SK-N-MC (cell line): ENCODE measurements around the gene C11orf52.

ENCODE experiments used
- EZH2 ChIP-seq: fragments of 200-600 bp; sonication (generic); IDR thresholded peaks from one replicate; pipeline ENCODE4 v1.6.1; 2017; ENCODE audit warnings: antibody characterized with exemption
- FOXP2 ChIP-seq: optimal IDR thresholded peaks from 2 replicates; pipeline ENCODE3; 2011; ENCODE audit warnings: mild to moderate bottlenecking, moderate library complexity; ENCODE audit not compliant: insufficient read depth; ENCODE audit errors: extremely low read length, control extremely low read depth
- POLR2AphosphoS5 ChIP-seq: IDR thresholded peaks from 2 replicates; pipeline ENCODE4 v1.6.1; 2012; ENCODE audit warnings: mild to moderate bottlenecking, low read depth, low read length, borderline replicate concordance

GRCh38 chr11:111954154-111954553, 35.4 kb downstream of the C11orf52 start:
- TF ChIP-seq POLR2AphosphoS5 (no peak), EZH2 (no peak), FOXP2 (no peak)
